CD4-positive, CD25-positive, alpha-beta regulatory T cell (primary cell): ENCODE measurements around the gene DEFB127. TPM values are rescaled to one million over a fixed set of nuclear protein-coding genes. Genes with fewer than 3 reads are reported as not detected.
"Not testable (repeated sequence)": the region's sequence is repeated elsewhere in the genome, so short reads cannot be mapped to it uniquely, and the experiment has no call there.

ENCODE experiments used
- ATAC-seq, 2 donors: fragments of 150-1000 bp; cut with Tn5 transposase; one replicate each; pipeline ENCODE4 v1.10.0; 2021; ENCODE audit warnings: low read depth in 2 of 2, moderate number of reproducible peaks in 2 of 2, moderate library complexity in 1 of 2
- DNase-seq, 3 donors: peaks; one replicate each; pipeline versions ENCODE4 v3.0.0 to v3.0.0-alpha.2; 2012 to 2022; ENCODE audit warnings: mixed read lengths in 1 of 3
- H3K27ac ChIP-seq: one replicate; pipeline ENCODE4 v1.7.0; 2013; ENCODE audit warnings: mild to moderate bottlenecking, low read length; ENCODE audit not compliant: insufficient read depth, poor library complexity, severe bottlenecking
- H3K27me3 ChIP-seq: one replicate; pipeline ENCODE4 v1.7.0; 2013; ENCODE audit warnings: low read length; ENCODE audit not compliant: control insufficient read depth, insufficient read depth
- H3K36me3 ChIP-seq: one replicate; pipeline ENCODE4 v1.7.0; 2013; ENCODE audit warnings: mild to moderate bottlenecking, low read length, moderate library complexity; ENCODE audit not compliant: control insufficient read depth, insufficient read depth
- H3K4me1 ChIP-seq: 2 replicates; pipeline ENCODE4 v1.7.0; 2013; ENCODE audit warnings: mild to moderate bottlenecking, low read length; ENCODE audit not compliant: insufficient read depth, control insufficient read depth, poor library complexity, severe bottlenecking
- H3K4me3 ChIP-seq: one replicate; pipeline ENCODE4 v1.7.0; 2013; ENCODE audit warnings: low read depth, mild to moderate bottlenecking, low read length, moderate library complexity
- H3K9me3 ChIP-seq, 2 experiments: 1 replicate in 1 of 2; 2 replicates in 1 of 2; pipeline ENCODE4 v1.7.0; 2013; ENCODE audit warnings: low read length in 2 of 2, mild to moderate bottlenecking in 1 of 2, moderate library complexity in 1 of 2; ENCODE audit not compliant: control insufficient read depth in 2 of 2
- H3K27ac Mint-ChIP-seq, 3 donors: one replicate each; pipeline ENCODE4 v1.8.0; 2020 to 2022; ENCODE audit warnings: mild to moderate bottlenecking in 3 of 3, mixed read lengths in 3 of 3, moderate library complexity in 2 of 3
- H3K27me3 Mint-ChIP-seq: one replicate; pipeline ENCODE4 v1.8.0; 2022; ENCODE audit warnings: mild to moderate bottlenecking, mixed read lengths
- H3K36me3 Mint-ChIP-seq: one replicate; pipeline ENCODE4 v1.8.0; 2020; ENCODE audit warnings: mixed read lengths
- H3K4me1 Mint-ChIP-seq, 4 donors: one replicate each; pipeline ENCODE4 v1.8.0; 2020 to 2022; ENCODE audit warnings: mixed read lengths in 4 of 4, mild to moderate bottlenecking in 1 of 4
- H3K4me3 Mint-ChIP-seq, 4 donors: one replicate each; pipeline ENCODE4 v1.8.0; 2020 to 2022; ENCODE audit warnings: mild to moderate bottlenecking in 4 of 4, mixed read lengths in 4 of 4, moderate library complexity in 3 of 4
- H3K9me3 Mint-ChIP-seq, 7 donors: one replicate each; pipeline ENCODE4 v1.8.0; 2020 to 2022; ENCODE audit warnings: mixed read lengths in 7 of 7, mild to moderate bottlenecking in 3 of 7, moderate library complexity in 2 of 7
- polyA plus RNA-seq, 4 donors: library from polyadenylated mRNA; unstranded; fragments of 300-500 nt; fragmentation: Illumina TruSeq; gene quantifications; one replicate each; pipeline ENCODE4 v1.2.3, GENCODE V29; 2021
- total RNA-seq: library from RNA; stranded (reverse); gene quantifications from one replicate; pipeline ENCODE4 v1.2.3, GENCODE V29; 2022

Gene DEFB127, protein sequence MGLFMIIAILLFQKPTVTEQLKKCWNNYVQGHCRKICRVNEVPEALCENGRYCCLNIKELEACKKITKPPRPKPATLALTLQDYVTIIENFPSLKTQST
- total RNA-seq (not detected), polyA plus RNA-seq (not detected)

DNA sequence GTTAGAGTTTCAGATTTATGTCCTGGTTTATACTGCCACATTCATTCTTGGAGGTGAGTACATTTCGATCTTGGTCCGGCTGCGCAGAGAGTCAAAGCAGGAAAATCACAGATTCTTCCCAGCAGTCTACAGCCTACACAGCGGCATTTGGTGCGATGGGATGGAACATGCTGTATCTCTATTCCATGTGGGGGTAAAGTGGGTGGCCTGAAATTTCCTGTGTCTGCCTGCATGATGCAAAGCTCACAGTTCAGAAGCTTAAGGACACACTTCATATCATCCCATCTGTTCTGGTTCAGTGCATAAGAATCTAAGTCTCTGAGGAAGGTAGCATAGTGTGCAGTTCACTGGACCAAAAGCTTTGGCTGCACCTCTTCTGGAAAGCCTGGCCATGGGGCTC lies at the start of gene DEFB127:
DEFB127 (plus strand) TSS at position 301 of the 400 bp plus-strand sequence; CDS start at position 392, 91 bp downstream.
- Mint-ChIP-seq H3K4me1 (no peaks in the 10 kb centered on the region), H3K27me3 (peaks cover 30% of the 10 kb centered on the region), H3K27ac (no peak within 1 kb of the TSS), H3K4me3 (no peak within 1 kb of the TSS), H3K9me3 (peaks cover 0 to 3% (median 1%) of the 10 kb centered on the region in 7 donors), H3K36me3 (no peaks in the 10 kb centered on the region)
- Histone ChIP-seq H3K27ac (no peak within 1 kb of the TSS), H3K36me3 (no peaks in the 10 kb centered on the region), H3K4me3 (no peak within 1 kb of the TSS), H3K27me3 (peaks cover 9% of the 10 kb centered on the region), H3K4me1 (no peaks in the 10 kb centered on the region), H3K9me3 (no peaks in the 10 kb centered on the region)
- ATAC-seq (no peak), DNase-seq (no peak)

DNA sequence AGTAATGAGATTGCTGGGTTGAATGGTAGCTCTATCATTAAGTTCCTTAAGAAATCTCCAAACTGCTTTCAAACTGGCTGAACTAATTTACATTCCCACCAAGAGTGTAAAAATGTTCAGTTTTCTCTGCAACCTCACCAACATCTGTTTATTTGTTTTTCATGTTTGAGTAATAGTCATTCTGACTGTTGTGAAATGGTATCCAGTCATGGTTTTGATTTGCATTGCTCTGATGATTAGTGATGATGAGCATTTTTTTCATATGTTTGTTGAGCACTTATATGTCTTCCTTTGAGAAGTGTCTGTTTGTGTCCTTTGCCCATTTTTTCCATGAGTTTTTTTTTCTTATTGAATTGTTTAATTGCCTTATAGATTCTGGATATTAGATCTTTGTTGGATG lies 44.9 kb upstream of the DEFB127 start:
- no peak for DNase-seq
- Mint-ChIP-seq H3K4me3 (no peak overlapping the region), H3K4me1 (no peaks in the 10 kb centered on the region), H3K9me3 (peaks cover 2 to 13% (median 4%) of the 10 kb centered on the region in 7 donors), H3K27ac (no peak overlapping the region), H3K36me3 (no peaks in the 10 kb centered on the region), H3K27me3 (peaks cover 40% of the 10 kb centered on the region)
- H3K36me3 ChIP-seq = no peaks in the 10 kb centered on the region
- H3K9me3 ChIP-seq = peaks cover 6 to 11% of the 10 kb centered on the region in 2 experiments
- no peak overlapping the region for H3K27ac ChIP-seq
- no peak overlapping the region for H3K4me3 ChIP-seq
- H3K27me3 ChIP-seq = peaks cover 7% of the 10 kb centered on the region
- no peak for ATAC-seq
- H3K4me1 ChIP-seq = no peaks in the 10 kb centered on the region

DNA sequence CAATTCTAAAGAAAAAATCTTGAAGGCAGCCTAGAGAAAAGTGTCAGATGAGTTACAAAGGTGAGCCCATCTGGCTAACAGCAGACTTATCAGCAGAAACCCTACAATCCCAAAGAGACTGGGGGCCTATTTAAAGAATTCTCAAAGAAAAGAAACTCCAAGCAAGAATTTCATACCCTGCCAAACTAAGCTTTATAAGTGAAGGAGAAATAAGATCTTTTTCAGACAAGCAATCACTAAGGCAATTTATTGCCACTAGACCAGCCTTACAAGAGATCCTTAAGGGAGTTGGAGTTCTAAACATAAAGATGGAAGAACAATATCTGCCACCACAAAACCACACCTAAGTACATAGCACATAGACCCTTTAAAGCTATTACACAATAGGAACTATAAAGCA lies 39.7 kb upstream of the DEFB127 start:
- H3K27me3 Mint-ChIP-seq = peaks cover 50% of the 10 kb centered on the region
- H3K27me3 ChIP-seq = peaks cover 17% of the 10 kb centered on the region

DNA sequence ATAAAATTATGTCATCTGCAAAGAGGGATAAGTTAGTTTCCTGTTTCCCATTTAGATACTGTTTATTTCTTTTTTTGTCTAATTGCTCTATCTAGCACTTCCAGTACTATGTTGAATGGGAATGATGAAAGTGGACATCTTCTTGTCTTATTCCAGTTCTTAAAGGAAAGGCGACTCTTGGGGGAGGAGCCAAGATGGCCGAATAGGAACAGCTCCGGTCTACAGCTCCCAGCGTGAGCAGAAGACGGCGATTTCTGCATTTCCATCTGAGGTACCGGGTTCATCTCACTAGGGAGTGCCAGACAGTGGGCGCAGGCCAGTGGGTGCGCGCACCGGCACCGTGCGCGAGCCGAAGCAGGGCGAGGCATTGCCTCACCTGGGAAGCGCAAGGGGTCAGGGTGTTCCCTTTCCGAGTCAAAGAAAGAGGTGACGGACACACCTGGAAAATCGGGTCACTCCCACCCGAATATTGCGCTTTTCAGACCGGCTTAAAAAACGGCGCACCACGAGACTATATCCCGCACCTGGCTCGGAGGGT lies 27.4 kb upstream of the DEFB127 start:
- not testable (repeated sequence) for H3K4me3 ChIP-seq, H3K4me1 ChIP-seq, H3K27me3 ChIP-seq, H3K27ac Mint-ChIP-seq, H3K27ac ChIP-seq, H3K4me3 Mint-ChIP-seq, H3K36me3 Mint-ChIP-seq, ATAC-seq, H3K9me3 Mint-ChIP-seq, H3K36me3 ChIP-seq, DNase-seq, H3K4me1 Mint-ChIP-seq, H3K9me3 ChIP-seq
- H3K27me3 Mint-ChIP-seq = peaks cover 21% of the 10 kb centered on the region

More for the DNA sequence above, 39.7 kb upstream of the DEFB127 start:
- Mint-ChIP-seq H3K4me1 (no peaks in the 10 kb centered on the region), H3K27ac (no peak overlapping the region), H3K9me3 (peaks cover 5 to 23% (median 11%) of the 10 kb centered on the region in 7 donors), H3K4me3 (no peak overlapping the region), H3K36me3 (no peaks in the 10 kb centered on the region)
- Histone ChIP-seq H3K4me3 (no peak overlapping the region), H3K36me3 (no peaks in the 10 kb centered on the region), H3K9me3 (peaks cover 10 to 14% of the 10 kb centered on the region in 2 experiments), H3K27ac (no peak overlapping the region), H3K4me1 (no peaks in the 10 kb centered on the region)
- DNase-seq = no peak
- no peak for ATAC-seq

DNA sequence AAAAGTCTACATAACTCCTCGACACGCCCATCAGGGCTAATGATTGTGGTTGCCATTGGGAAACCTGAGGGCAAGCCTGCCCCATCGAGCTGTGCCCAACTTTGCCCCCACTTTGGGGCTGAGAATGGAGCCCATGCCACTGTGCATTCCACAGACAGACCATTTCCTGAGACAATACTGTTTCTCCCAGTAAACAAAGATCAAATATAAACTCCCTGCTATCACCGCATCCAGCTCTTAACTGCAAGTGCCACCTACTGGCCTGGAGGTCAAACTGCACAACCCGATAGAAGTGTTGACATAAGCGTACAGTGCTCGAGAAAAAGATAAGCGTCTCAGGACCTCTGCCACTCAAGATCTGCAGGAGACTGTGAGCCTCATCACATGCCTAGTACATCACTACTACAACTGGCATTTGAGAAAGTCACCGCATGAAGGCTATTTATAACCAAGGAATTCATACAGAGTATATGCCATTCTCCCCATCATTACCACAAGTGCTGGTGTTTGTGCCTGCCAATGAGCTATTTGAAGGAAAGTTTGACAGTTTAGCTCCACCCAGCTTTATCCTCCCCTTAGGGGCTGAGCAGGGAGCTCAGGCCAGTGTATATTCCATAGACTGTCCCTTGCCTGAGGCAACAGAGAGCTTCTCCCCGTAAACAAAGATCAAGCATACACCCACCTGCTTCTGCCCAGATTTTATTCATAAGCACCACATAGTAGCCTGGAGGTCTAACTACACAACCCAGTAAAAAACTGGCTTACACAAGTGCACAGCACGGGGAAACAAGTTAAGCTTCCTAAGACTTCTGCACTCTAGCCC lies 19.4 kb upstream of the DEFB127 start:
- no peak for ATAC-seq
- no peak overlapping the region for H3K4me3 Mint-ChIP-seq

DNA sequence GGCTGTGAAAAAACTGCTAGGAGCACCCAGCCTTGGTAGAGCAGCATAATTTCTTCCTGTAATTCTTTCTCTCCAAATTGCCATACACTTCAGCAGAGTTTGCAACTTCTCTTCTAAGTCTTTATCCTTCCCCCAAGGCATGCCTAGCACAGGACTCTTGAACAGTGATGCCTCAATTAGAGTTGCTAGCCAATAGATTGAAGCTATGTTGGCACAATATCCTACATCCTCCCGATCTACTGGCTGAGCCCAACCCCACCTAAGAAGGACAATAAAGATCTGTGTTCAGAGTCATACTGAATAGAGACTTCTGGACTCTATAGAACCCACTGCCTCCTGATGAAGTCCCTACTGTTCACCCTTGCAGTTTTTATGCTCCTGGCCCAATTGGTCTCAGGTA lies 15.0 kb upstream of the DEFB127 start, which contains the start of gene DEFB126:
DEFB126 (plus strand) TSS at position 301 of the 400 bp plus-strand sequence; CDS start at position 340, 39 bp downstream.
- Histone ChIP-seq H3K9me3 (no peaks in the 10 kb centered on the region), H3K27me3 (peaks cover 23% of the 10 kb centered on the region), H3K27ac (no peak within 1 kb of the TSS), H3K36me3 (no peaks in the 10 kb centered on the region), H3K4me3 (no peak within 1 kb of the TSS), H3K4me1 (no peaks in the 10 kb centered on the region)
- ATAC-seq = no peak
- DNase-seq = no peak
- Mint-ChIP-seq H3K27me3 (peaks cover 36% of the 10 kb centered on the region), H3K9me3 (peaks cover 0 to 3% (median 0%) of the 10 kb centered on the region in 7 donors), H3K27ac (no peak within 1 kb of the TSS), H3K36me3 (no peaks in the 10 kb centered on the region), H3K4me3 (no peak within 1 kb of the TSS), H3K4me1 (peaks cover 0 to 2% (median 0%) of the 10 kb centered on the region in 4 donors)

More for the DNA sequence above, 19.4 kb upstream of the DEFB127 start:
- H3K4me1 ChIP-seq = no peaks in the 10 kb centered on the region
- Mint-ChIP-seq H3K9me3 (peaks cover 0 to 9% (median 3%) of the 10 kb centered on the region in 7 donors), H3K27me3 (peaks cover 34% of the 10 kb centered on the region), H3K4me1 (peaks cover 0 to 2% (median 0%) of the 10 kb centered on the region in 4 donors), H3K36me3 (no peaks in the 10 kb centered on the region), H3K27ac (no peak overlapping the region)
- peaks cover 9% of the 10 kb centered on the region for H3K27me3 ChIP-seq
- H3K36me3 ChIP-seq = no peaks in the 10 kb centered on the region
- peak in 1 of 3 donors; percentile 33 for DNase-seq
- no peak overlapping the region for H3K4me3 ChIP-seq
- H3K9me3 ChIP-seq = no peaks in the 10 kb centered on the region
- H3K27ac ChIP-seq = no peak overlapping the region

DNA sequence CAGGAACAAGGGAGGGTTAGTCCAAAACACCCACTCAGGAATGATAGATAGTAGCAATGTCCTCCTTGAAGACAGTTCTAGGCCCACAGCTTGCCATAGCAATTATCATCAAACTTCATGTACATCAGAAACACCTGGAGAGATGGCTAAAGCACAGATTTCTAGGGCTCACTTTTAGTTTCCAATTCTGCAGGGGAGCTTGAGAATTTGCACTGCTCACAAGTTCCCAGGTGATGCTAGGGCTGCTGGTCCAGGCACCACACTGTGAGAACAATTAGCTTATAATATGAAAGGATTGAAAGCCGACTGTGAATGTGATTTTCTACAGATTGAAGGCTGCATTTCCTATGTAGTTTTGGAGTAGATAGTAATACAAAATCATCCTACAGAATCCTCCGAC lies 11.4 kb upstream of the DEFB127 start:
- H3K27me3 ChIP-seq = peaks cover 15% of the 10 kb centered on the region
- H3K4me1 Mint-ChIP-seq = no peaks in the 10 kb centered on the region
- ATAC-seq (no peak), DNase-seq (no peak)
- no peaks in the 10 kb centered on the region for H3K4me1 ChIP-seq
- H3K27ac ChIP-seq = no peak overlapping the region
- no peak overlapping the region for H3K4me3 ChIP-seq
- H3K9me3 Mint-ChIP-seq = no peaks in the 10 kb centered on the region
- H3K27ac Mint-ChIP-seq = no peak overlapping the region
- H3K36me3 ChIP-seq = no peaks in the 10 kb centered on the region
- no peaks in the 10 kb centered on the region for H3K36me3 Mint-ChIP-seq
- H3K9me3 ChIP-seq = no peaks in the 10 kb centered on the region
- peaks cover 24% of the 10 kb centered on the region for H3K27me3 Mint-ChIP-seq
- no peak overlapping the region for H3K4me3 Mint-ChIP-seq
